Suppressor macrophage treated with lipopolysaccharide for 4 hours (primary cell): ENCODE results near the gene CDH6.

Experiments
- DNase-seq: peaks from one replicate; pipeline ENCODE4 v3.0.0-alpha.2; 2020

The CDH6 gene

DNA sequence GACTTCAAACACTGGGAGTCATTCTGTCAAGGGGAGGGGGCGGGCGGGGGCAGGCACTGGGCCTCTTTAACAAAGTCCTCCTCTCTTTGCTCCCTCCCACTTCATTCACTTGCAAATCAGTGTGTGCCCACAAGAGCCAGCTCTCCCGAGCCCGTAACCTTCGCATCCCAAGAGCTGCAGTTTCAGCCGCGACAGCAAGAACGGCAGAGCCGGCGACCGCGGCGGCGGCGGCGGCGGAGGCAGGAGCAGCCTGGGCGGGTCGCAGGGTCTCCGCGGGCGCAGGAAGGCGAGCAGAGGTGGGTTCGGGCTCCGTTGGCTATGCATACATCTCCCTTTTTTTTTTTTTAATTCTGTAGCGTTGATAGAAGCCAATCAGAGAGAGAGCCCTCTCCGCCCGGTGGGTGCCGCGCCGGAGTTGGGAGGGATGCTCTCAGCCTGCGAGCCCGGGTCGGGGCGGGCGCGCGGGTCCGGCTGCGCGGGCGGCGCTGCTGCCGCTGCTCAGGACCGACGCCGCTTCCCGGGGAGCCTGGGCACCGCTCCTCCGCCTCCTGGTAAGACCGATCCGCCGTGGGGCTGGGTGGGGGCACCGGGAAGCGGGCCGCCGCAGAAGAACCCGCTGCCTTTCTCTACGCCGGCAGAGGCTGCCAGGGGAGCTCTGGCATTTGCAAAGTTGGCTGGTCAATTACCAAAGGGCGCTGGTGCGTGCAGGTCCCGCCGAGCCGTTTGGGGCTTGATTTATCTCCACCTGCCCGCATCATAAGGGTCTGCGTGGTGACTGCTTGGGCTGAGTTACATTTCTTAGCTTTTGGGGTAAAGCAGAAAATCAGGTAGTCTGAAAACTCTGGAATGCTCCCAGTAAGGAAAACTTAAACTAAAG lies at the start of gene CDH6:
TSS of gene CDH6 (plus strand) at position 96 of the 877 bp plus-strand sequence. CDS start 73,788 bp downstream, outside the sequence.
- no peak for DNase-seq

DNA sequence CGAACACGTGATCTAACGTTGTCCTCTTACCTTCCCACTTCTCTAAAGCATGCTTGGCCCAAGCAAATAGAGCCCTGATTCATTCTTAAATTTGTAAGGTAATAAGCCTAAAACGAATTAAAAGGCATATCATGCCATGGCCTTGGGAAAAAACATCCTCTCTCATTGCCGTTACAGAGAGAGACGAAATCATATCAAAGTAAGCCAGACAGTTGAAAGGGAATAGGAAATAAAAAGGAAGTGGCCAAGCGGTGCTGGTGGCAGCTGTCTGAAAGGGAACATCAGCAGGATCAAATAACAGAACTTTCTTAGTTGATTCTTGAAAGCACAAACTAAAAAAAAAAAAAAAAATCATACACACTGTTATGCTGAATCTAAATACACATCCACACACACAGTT lies 49.1 kb upstream of the CDH6 start:
- DNase-seq, result no peak

DNA sequence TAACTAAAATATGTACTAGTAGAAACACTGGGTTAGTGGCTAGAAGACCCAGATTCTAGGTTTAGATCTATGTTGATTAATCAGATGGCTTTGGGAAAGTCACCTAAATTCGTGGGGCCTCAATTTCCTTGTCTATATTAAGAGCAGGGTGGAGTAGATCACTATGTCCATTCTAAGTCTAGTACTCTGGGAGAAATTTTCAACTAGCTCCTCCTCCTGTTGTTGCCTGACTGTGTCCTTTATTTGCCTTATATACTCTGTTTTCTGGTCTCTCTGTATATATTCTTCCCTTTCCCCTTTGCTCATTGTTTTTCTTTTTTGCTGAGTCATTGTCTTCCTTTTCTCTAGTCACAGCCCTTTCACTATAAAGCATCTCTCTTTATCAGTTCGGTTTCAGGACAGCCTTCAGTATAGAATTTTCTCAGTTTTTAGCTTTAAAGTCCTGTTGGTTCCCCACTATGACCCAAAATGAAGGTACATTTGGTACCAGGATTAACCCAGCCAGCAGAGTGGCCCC lies 44.5 kb upstream of the CDH6 start:
- no peak for DNase-seq

DNA sequence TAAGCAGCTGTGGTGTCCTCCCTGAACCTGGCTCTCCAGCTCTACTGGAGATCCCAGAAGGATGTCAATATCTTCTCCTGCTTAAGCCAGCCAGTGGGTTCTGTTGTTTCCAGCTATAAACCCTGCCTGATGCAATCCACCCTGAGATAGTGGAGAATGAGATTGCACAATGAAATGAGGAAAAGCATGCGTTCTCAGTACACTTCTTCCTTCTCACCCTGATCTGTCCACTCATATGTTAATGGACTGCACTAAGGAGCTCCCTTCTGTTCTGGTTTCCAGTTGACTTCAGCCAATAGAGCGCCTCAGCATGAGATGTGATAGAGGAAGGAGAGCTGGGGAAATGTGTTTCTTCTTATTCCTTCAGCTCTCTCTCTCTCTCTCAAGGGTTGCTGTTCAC lies 40.0 kb upstream of the CDH6 start:
- no peak for DNase-seq

DNA sequence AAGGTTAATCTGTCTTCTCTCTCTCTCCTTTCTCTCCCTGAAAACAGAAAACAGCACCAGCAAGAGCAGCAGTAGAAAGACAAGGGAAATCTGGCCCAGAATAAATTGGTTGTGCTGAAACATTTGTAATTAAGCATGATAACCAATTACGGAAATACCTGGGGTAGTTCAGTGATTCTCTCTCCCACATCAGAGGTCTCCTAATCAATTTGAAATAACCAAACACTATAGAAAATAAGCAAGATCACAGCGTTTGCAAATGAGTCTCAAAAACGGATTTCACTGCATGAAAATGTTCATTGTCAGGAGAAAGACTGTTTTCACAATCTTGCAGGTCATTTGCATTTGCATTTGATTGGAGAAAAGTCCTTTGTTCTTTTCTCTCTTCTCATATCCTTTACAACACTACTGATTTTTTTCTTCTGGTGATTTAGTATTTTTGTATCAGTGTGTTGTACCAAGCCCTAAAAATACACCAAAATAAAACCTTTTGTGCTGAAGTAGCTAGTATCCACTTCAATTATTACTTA lies 36.8 kb upstream of the CDH6 start:
- no peak for DNase-seq

DNA sequence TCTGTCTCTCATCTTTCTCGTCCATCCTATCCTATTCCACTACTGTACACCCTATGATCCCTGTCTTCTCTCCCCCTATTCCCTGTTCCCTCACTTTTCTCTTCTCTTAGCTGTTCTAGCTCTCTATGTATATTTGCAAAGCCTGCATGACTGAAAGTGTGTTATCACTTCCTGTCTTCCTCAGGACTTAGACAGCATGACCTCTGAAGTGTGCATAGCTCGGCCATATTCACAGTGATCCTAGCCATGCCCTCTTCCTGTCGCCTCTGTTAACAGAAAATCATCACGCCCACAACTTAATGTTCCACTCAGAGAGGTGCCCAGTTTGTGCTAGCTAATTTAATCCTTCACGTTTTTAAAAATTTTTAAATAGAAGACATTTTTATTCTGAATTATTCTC lies 35.8 kb upstream of the CDH6 start:
- DNase-seq, result no peak

DNA sequence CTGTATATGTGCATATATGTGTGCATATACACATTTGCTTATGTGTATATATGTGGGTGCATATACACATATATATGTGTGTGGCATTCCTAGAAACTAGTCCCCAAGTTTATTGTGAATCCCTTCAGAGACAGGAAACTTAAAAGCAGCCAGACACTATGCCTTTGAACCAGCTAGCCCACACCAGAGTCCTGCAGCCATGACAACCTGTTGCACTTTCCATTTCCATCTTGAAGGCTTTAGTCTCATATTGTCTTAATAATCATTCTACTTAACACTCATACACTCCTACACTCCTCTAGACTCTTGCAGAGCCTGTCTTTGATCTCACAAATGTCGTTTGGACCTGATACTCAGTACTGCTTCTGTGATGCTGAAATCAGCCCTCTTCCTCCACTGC lies 34.8 kb upstream of the CDH6 start:
- DNase-seq, result no peak

DNA sequence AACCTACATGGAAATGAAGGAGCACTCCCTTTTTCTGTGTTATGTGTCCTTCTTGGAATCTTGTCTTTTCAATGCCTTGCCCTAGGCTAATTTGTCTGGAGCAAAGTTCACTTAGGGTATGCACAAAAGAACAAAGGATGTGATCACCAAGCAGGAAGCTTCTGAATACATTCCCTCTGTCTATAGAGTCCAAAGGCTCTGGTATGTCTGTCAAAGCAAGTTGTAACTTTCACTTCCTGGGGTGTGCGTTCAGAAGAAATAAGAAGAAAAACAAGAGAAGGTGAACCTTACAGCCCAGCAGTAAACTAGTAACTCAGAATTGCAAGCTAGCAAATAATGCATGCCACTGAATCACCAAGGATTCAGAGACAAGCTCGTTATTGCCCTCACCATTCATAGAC lies 31.7 kb upstream of the CDH6 start:
- DNase-seq, result no peak

DNA sequence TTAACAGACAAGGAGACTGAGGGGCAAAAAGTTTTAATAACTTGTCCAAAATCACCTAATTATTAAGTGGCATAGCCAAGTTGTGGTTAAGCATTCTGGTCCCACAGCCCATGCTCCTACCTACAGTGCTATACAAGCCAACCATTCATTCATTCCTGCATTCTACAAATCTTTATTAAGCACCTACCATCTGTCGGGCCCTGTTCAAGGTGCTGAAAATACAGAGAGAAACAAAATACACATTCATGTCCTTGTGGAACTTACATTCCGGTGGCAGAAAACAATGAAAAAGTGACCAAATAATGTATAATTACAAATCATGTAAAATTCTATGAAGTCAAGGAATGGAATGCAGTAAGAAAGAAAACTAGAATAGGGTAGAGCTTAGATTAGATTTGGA lies 27.8 kb upstream of the CDH6 start:
- DNase-seq, result no peak

DNA sequence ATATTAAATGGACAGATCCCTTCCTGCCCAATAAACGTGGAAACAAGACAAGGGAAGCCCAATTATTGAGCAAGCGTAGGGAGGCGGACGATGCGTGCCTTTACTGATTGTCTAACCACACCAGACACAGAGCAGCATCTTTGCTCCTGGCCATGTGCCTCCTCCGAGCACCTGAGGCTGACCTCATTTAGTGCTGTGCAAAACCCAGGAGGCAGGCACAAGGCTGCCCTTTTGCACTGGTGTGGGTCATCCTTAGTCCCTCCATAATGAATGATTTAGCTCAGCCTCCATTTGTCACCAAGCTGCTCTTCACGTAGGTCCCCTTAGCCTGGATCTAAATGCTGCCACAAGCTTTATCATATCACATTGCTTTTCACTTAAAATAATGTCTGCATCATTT lies 24.1 kb upstream of the CDH6 start:
- DNase-seq, result no peak

DNA sequence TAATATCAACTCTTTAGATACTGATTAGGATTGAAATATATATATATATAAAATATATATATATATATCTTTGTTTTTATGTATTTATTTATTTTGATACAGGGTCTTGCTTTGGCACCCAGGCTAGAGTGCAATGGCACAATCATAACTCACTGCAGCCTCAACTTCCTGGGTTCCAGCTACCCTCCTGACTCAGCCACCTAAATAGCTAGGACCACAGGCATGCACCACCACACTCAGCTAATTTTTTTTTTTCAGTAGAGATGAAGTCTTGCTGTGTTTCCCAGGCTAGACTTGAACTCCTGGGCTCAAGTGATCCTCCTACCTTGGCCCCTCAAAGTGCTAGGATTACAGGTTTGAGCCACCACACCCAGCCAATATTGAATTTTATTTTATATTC lies 20.6 kb upstream of the CDH6 start:
- DNase-seq, result no peak

DNA sequence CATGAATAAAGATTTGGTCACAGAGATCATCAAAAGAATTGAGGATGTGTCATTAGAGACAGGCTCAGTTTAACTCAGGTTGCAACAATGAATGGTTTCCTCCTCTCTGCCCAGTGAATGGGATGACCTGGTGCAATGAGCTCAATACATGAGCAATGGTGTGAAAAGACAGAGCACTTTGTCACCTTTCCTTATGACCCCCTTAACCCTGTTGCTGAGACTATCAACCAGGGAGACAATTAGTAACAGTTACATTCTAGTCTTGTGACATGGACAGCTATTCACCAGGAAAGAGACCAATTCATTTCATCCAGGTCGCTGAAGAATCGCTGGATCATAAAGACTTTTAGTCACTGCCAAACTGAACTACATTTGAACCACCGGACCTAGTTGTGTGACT lies 19.9 kb upstream of the CDH6 start:
- no peak for DNase-seq

DNA sequence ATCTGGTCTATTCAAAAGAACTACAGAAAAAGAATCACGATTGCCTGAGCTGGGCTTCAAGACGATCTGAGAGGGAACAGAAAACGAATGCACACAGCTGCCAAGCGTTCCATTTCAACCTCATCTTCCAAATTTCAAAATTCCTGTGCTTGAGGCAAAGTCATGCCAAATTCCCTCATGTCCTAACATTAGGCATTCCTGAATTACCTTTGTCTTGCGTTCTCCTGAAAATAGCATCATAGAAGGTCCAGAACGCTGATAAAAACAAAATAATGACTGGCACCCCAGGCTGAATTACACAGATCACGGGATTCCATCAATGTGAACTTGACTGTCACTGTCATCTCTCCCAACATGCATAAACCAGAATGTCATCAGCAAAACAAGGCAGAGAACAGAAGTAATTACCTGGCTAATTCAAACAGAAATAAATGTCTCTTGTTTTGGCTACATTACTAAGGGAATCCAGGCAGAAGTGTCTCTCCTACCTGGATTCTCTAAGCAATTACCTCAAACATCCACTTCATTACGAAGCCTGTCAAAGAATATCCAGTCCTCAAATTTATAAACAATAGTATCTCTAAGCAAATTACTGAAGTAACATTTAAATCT lies 12.0 kb upstream of the CDH6 start:
- no peak for DNase-seq

DNA sequence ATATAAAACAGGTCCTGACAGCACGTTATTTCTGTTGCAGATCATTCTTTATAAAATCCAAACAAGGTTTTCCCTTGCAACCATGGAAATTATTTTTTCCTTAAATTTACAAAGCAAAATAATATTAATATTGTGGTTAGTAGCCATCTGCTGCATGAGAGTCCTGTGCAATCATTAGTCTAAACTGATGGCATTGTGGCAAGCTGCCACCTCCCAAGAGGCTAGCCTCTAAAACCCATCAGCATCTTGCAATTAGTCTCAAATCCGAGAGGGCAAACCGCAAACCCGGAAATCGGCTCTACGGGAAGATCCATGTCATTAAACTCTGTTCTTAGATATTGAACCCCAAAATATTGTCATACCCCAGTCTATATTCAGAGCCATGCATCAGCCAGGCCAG lies 11.3 kb upstream of the CDH6 start:
- no peak for DNase-seq

DNA sequence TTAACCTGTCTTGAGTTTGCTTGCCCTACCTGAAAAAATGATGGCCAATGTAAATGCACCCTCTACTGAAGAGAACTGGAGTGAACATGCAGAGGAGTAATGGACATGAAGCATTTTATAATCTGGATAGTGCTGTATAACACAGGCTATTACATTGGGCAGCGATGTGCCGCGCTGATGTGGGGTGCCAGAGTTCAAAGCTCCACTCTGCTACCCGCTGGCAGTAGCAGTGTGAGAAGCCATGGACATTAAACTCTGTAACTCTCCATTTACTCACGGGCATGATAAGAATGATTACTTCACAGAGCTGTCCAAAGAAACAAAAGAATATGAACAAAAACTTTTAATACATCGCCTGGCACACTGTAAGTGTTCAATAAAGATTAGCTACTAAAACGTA lies 7.5 kb upstream of the CDH6 start:
- DNase-seq, result no peak

DNA sequence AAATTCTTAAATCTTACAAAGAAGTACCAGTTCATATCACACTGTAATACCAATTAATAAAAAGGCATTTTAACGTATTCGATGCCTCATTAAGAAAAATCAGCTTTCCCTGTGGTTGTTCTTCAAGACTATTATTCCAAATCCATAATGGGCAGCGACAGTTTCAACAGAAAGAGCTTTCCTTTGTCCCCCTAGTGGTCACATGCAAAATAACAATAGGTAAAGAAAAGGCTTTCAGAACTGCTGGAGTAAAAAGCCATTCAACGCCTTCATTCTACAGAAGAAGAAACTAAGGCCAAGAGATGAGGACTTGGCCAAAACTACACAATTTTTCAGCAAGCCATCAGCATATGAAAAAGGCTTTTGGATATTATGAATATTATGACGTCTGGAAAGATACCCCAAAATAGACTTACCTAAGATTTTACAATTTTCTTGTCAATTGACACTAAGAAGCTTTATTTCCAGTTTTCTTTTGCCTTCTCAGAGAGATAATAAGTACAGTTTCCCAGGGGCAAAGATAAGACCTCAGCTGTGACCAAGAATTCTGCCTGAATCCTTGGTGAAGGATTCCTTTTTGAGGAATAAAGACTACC lies 6.7 kb upstream of the CDH6 start:
- peak; percentile 32 for DNase-seq

DNA sequence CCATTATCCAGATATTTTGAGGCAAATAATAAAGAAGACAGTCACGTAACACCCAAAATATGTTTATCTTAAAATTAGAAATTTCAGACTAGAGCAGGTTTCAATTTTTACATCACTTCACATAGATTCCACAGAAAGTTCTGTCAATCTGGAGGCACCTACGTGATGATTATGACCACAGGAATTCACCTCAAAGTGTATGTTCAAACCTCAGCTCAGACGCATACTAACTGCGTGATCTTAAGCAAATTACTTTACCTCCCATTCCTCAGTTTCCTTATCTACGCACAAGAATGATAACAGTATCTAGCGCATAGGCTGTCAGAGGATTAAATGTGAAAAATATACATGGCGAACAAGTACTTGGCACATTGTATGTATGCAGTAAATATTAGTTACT lies 5.9 kb upstream of the CDH6 start:
- no peak for DNase-seq

DNA sequence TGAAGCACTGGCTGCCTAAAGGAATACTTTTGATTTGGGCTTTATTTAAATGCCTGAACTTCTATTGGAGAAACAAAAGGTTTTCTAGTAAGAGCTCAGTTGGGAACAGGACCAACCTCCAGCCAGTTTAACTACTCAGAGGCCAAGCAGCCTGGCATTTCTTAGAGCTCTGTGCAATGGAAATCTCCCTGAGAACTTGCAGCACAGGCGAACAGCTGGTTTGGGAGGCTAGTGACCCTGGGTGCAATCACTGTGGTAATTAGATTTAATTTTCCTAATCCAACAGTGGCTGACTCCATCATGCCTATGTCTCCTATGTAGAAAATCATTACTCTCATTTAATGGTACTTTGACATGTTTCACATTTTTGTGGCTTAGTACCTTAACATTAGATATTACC lies 1.0 kb upstream of the CDH6 start:
- DNase-seq, result no peak

DNA sequence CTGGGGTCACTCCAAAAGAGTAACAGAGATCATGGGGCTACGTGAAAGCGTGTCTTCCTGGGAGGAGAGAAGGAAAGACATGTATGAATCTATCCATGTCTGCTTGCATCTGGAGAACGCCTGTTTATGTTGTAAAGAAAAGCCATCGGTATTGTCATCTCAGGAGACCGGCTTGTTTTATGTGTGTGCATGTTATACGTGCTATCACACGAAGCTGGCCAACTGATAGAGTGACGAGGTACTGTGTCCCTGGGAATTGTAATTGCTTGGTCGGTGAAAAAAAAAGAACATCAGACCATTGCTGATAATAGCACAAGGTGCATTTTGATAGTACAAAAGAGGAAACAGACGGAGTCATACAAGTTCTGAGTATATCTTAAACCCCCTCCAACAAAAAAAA lies 370 bp upstream of the CDH6 start:
- DNase-seq, result no peak

DNA sequence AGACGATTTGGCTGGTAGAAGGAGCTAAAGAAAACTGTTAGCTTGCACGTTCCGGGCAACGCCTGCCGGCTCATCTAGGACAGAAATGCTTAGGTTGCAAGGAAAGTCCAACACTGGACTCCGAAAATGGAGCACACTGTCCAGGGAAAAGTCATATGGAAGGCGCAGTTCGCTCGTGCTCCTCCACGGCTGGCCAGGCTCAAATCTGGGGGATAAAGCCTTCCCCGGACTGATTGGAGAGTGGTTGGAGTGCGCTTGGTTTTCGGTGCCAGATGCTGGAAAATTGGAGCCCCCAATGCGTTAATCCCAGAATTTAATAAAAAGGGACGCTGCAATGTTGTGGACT lies 955 bp downstream of the CDH6 start:
- DNase-seq, result no peak

DNA sequence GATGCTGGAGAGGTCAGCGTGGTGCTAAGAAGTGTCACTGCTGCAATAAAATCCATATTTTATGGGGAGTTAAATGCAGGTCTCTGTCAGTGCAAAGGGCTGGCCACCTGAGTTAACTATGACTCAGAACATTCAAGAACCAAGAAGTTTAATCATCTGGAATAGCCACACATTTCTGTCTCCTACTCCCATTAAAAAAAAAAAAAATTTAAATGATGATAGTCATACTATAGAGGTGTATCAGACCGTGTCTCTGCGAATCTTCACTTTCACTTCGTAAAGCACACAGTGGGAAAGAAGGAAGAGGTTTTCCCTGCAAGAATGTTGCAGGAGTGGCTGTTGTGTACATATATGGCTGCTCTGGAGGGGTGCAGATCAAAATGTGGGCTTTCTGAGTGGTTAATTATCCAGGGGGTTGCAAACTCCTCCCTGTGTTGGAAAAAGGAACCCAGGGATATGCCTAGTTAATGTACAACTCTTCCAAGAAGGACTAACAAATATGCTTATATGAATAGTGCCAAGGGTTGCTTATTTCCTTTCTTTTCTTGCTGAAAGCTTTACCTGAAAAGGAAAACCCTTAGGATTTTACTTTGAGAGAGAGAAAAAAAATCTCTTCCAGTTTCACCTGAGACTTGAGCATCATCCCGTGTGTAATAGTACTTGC lies 1.5 kb downstream of the CDH6 start:
- no peak for DNase-seq

DNA sequence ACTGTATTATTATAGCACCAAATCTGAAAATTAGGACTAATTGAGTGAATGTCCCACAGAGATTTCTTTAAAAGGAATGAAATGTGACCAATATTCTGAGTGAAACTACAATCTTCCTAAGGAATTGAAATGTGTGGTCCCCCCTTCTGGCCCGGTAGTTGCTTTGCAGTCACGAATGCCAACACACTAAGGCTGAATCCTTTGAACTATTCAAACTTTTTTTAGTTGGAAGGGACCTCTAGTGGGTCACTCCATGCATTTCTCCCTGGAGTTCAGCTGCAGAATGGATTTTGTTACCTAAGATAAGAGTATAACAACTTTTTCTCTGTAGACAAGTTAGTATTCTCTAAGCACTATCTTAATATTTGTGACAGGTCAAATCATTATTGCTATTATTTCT lies 2.8 kb downstream of the CDH6 start:
- no peak for DNase-seq

DNA sequence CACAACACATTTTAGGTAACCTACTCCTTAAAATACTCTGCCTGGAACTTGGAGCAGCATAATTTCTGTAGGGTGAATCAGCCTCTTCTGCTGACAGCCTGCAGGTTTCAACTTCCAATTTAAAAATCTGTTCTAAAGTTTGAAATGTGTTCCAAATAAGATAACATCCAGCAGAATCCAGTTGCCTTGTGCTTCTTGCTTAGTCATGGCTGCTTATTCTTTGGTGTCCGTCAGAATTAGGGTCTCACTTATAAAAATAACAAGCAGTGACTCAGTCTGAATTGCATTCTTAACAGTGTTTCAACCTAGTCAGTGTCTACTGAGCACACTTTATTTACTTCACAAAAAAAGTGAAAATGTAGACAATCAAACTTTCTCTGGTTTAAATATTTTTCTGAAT lies 3.7 kb downstream of the CDH6 start:
- no peak for DNase-seq
